ENCODE results near the gene SNAP29.

Gene SNAP29

DNA sequence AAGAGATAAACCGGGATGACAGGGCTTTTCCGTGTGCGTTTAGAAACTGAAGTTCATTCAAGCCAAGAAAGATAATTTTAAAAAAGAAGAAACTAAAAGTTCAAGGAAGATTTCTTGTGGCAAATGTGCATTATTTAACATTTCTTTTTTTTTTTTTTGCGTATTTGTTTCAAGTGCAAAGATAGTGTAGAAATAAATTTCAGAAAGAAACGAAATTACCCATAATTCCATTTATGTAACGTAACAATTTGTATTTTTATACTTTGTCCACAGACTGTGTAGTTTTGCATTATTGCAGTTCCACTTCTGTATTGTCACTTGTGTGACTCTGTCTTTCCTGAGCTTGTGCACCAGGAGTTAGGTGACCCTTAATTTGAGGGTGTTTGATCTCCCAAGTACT is 24.0 kb downstream of the SNAP29 start:
- H3K18ac ChIP-seq (ENCODE audit: low read depth in 1 of 2, low read length in 2 of 2) = no peak overlapping the region
- H3K9ac ChIP-seq (ENCODE audit: low read length) = no peak overlapping the region
- no peaks in the 10 kb centered on the region for H3K27me3 ChIP-seq (ENCODE audit: control insufficient read depth in 1 of 2, insufficient read depth in 1 of 2, low read length in 2 of 2)
- H3K36me3 ChIP-seq (ENCODE audit: control insufficient read depth in 1 of 2, insufficient read depth in 2 of 2, low read depth in 1 of 2, low read length in 2 of 2) = peaks cover 33 to 47% of the 10 kb centered on the region in 2 experiments
- H3K4me3 ChIP-seq (ENCODE audit: insufficient read depth in 1 of 2, low read depth in 1 of 2, low read length in 2 of 2) = no peak overlapping the region
- H3K9me3 ChIP-seq (ENCODE audit: control insufficient read depth, low read length) = no peaks in the 10 kb centered on the region
- H3K27ac ChIP-seq (ENCODE audit: low read length, poor library complexity, severe bottlenecking) = no peak overlapping the region
- H4K8ac ChIP-seq (ENCODE audit: low read length) = no peak overlapping the region
- H3K4me2 ChIP-seq (ENCODE audit: low read length, poor library complexity, severe bottlenecking) = no peak overlapping the region
- peaks cover 5% of the 10 kb centered on the region for H3K79me1 ChIP-seq (replicated peaks; ENCODE audit: low read length, poor library complexity, severe bottlenecking)
- H3K14ac ChIP-seq (ENCODE audit: low read length in 2 of 2) = no peak overlapping the region
- H2BK120ac ChIP-seq (ENCODE audit: low read depth, low read length) = no peak overlapping the region
- DNase-seq = no peak
- no peak overlapping the region for H2AFZ ChIP-seq (ENCODE audit: low read depth, low read length)
- H3K23ac ChIP-seq (ENCODE audit: low read length in 2 of 2) = no peak overlapping the region
- H3K4ac ChIP-seq (ENCODE audit: low read depth in 1 of 2, low read length in 2 of 2) = no peak overlapping the region
- no peak overlapping the region for H2BK12ac ChIP-seq (ENCODE audit: low read length in 2 of 2)
- WGBS = 92% methylated on average over 3 of the region's 6 CpGs
- H2BK5ac ChIP-seq (ENCODE audit: low read depth, low read length, poor library complexity, severe bottlenecking) = no peak overlapping the region
- no peak overlapping the region for H4K91ac ChIP-seq (ENCODE audit: low read length)
- no peak overlapping the region for H2AK5ac ChIP-seq (ENCODE audit: low read length, severe bottlenecking)
- no peak overlapping the region for H2BK15ac ChIP-seq (ENCODE audit: low read depth, poor library complexity, severe bottlenecking)
- peaks cover 6% of the 10 kb centered on the region for H3K4me1 ChIP-seq (ENCODE audit: control insufficient read depth, insufficient read depth, low read depth, low read length)

- H3K9ac ChIP-seq (ENCODE audit: low read length) = no peak overlapping the region
- H2BK120ac ChIP-seq (ENCODE audit: low read depth, low read length) = no peak overlapping the region
- H3K18ac ChIP-seq (ENCODE audit: low read depth in 1 of 2, low read length in 2 of 2) = no peak overlapping the region
- H3K4me1 ChIP-seq (ENCODE audit: control insufficient read depth, insufficient read depth, low read depth, low read length) = peaks cover 6% of the 10 kb centered on the region
- H2BK5ac ChIP-seq (ENCODE audit: low read depth, low read length, poor library complexity, severe bottlenecking) = no peak overlapping the region
- no peak overlapping the region for H3K14ac ChIP-seq (ENCODE audit: low read length in 2 of 2)
- WGBS = 83% methylated on average over 4 of the region's 4 CpGs
- no peak overlapping the region for H4K91ac ChIP-seq (ENCODE audit: low read length)
- H2AK5ac ChIP-seq (ENCODE audit: low read length, severe bottlenecking) = no peak overlapping the region
- no peaks in the 10 kb centered on the region for H3K9me3 ChIP-seq (ENCODE audit: control insufficient read depth, low read length)
- no peak overlapping the region for H2BK15ac ChIP-seq (ENCODE audit: low read depth, poor library complexity, severe bottlenecking)
- no peak overlapping the region for H2AFZ ChIP-seq (ENCODE audit: low read depth, low read length)
- no peak overlapping the region for H3K23ac ChIP-seq (ENCODE audit: low read length in 2 of 2)
- H3K79me1 ChIP-seq (replicated peaks; ENCODE audit: low read length, poor library complexity, severe bottlenecking) = peaks cover 4% of the 10 kb centered on the region
- peak; percentile 34 for DNase-seq
- H3K27me3 ChIP-seq (ENCODE audit: control insufficient read depth in 1 of 2, insufficient read depth in 1 of 2, low read length in 2 of 2) = no peaks in the 10 kb centered on the region
- no peak overlapping the region for H3K4me3 ChIP-seq (ENCODE audit: insufficient read depth in 1 of 2, low read depth in 1 of 2, low read length in 2 of 2)
- no peak overlapping the region for H2BK12ac ChIP-seq (ENCODE audit: low read length in 2 of 2)
- H3K27ac ChIP-seq (ENCODE audit: low read length, poor library complexity, severe bottlenecking) = no peak overlapping the region
- no peak overlapping the region for H3K4me2 ChIP-seq (ENCODE audit: low read length, poor library complexity, severe bottlenecking)
- H3K4ac ChIP-seq (ENCODE audit: low read depth in 1 of 2, low read length in 2 of 2) = no peak overlapping the region
- H3K36me3 ChIP-seq (ENCODE audit: control insufficient read depth in 1 of 2, insufficient read depth in 2 of 2, low read depth in 1 of 2, low read length in 2 of 2) = peaks cover 40 to 63% of the 10 kb centered on the region in 2 experiments
- H4K8ac ChIP-seq (ENCODE audit: low read length) = no peak overlapping the region
These were observed 25.6 kb downstream of the SNAP29 start for GRCh38 chr22:20884454-20884853.

GRCh38 chr22:20885017-20885556 is 26.3 kb downstream of the SNAP29 start:
- Histone ChIP-seq H2BK5ac (ENCODE audit: low read depth, low read length, poor library complexity, severe bottlenecking) (no peak overlapping the region), H3K79me1 (replicated peaks; ENCODE audit: low read length, poor library complexity, severe bottlenecking) (peaks cover 4% of the 10 kb centered on the region), H2AK5ac (ENCODE audit: low read length, severe bottlenecking) (no peak overlapping the region), H3K4me2 (ENCODE audit: low read length, poor library complexity, severe bottlenecking) (no peak overlapping the region), H4K8ac (ENCODE audit: low read length) (no peak overlapping the region), H3K14ac (ENCODE audit: low read length in 2 of 2) (no peak overlapping the region), H3K27ac (ENCODE audit: low read length, poor library complexity, severe bottlenecking) (no peak overlapping the region), H3K36me3 (ENCODE audit: control insufficient read depth in 1 of 2, insufficient read depth in 2 of 2, low read depth in 1 of 2, low read length in 2 of 2) (peaks cover 40 to 69% of the 10 kb centered on the region in 2 experiments), H3K4ac (ENCODE audit: low read depth in 1 of 2, low read length in 2 of 2) (no peak overlapping the region), H3K9me3 (ENCODE audit: control insufficient read depth, low read length) (no peaks in the 10 kb centered on the region), H3K27me3 (ENCODE audit: control insufficient read depth in 1 of 2, insufficient read depth in 1 of 2, low read length in 2 of 2) (no peaks in the 10 kb centered on the region), H3K4me3 (ENCODE audit: insufficient read depth in 1 of 2, low read depth in 1 of 2, low read length in 2 of 2) (no peak overlapping the region), H2BK120ac (ENCODE audit: low read depth, low read length) (no peak overlapping the region), H3K18ac (ENCODE audit: low read depth in 1 of 2, low read length in 2 of 2) (no peak overlapping the region), H2BK12ac (ENCODE audit: low read length in 2 of 2) (no peak overlapping the region), H3K23ac (ENCODE audit: low read length in 2 of 2) (no peak overlapping the region), H3K9ac (ENCODE audit: low read length) (no peak overlapping the region), H4K91ac (ENCODE audit: low read length) (no peak overlapping the region), H2BK15ac (ENCODE audit: low read depth, poor library complexity, severe bottlenecking) (no peak overlapping the region), H2AFZ (ENCODE audit: low read depth, low read length) (no peak overlapping the region), H3K4me1 (ENCODE audit: control insufficient read depth, insufficient read depth, low read depth, low read length) (peaks cover 6% of the 10 kb centered on the region)
- DNase-seq = no peak
- WGBS = 85% methylated on average over 8 of the region's 8 CpGs

DNA sequence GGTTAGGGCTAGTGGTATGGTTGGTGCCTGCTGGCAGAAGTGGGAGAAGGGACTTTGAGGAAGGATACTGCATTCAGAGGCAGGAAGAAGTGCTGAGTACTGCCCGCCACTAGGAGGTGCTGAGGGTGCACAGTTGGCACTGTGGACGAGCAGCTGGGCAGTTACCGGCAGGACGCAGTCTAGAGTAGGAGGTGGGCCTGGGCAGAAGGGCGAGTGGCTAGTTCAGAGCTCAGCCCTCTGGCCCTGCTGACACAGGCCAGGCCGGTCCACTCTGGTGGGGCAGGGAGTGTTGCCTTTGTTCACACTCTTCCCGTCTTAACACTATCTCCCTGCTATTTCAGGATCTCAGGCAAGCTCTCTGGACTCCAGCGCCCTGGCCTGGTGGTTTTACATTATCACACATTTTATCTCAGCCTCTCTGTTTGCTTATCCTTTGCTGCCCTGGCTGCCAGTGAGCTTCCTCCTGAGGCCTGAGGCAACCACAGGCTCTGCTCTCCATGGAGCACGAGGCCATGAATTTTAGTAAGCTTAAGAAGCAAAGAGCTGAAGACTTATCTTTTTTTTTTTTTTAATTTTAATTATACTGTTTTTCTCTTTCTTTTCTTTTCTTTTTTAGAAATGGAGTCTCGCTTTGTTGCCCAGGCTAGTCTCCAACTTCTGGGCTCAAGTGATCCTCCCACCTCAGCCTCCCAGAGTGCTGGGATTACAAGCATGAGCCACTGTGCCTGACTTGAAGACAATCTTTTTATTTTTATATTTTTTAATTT is 26.9 kb downstream of the SNAP29 start:
- Histone ChIP-seq H3K36me3 (ENCODE audit: control insufficient read depth in 1 of 2, insufficient read depth in 2 of 2, low read depth in 1 of 2, low read length in 2 of 2) (peaks cover 40 to 68% of the 10 kb centered on the region in 2 experiments), H3K4me2 (ENCODE audit: low read length, poor library complexity, severe bottlenecking) (no peak overlapping the region), H3K9me3 (ENCODE audit: control insufficient read depth, low read length) (no peaks in the 10 kb centered on the region), H3K4ac (ENCODE audit: low read depth in 1 of 2, low read length in 2 of 2) (peak overlapping the region in 1 of 2 experiments; percentile 4), H3K4me3 (ENCODE audit: insufficient read depth in 1 of 2, low read depth in 1 of 2, low read length in 2 of 2) (no peak overlapping the region), H3K18ac (ENCODE audit: low read depth in 1 of 2, low read length in 2 of 2) (peak overlapping the region in 1 of 2 experiments; percentile 28), H4K8ac (ENCODE audit: low read length) (peak overlapping the region; percentile 78), H3K4me1 (ENCODE audit: control insufficient read depth, insufficient read depth, low read depth, low read length) (peaks cover 6% of the 10 kb centered on the region), H2BK120ac (ENCODE audit: low read depth, low read length) (no peak overlapping the region), H2AFZ (ENCODE audit: low read depth, low read length) (peak overlapping the region; percentile 66), H2BK5ac (ENCODE audit: low read depth, low read length, poor library complexity, severe bottlenecking) (no peak overlapping the region), H2AK5ac (ENCODE audit: low read length, severe bottlenecking) (no peak overlapping the region), H3K27me3 (ENCODE audit: control insufficient read depth in 1 of 2, insufficient read depth in 1 of 2, low read length in 2 of 2) (no peaks in the 10 kb centered on the region), H3K14ac (ENCODE audit: low read length in 2 of 2) (peak overlapping the region in 1 of 2 experiments; percentile 26), H4K91ac (ENCODE audit: low read length) (peak overlapping the region; percentile 70), H2BK15ac (ENCODE audit: low read depth, poor library complexity, severe bottlenecking) (no peak overlapping the region), H2BK12ac (ENCODE audit: low read length in 2 of 2) (peak overlapping the region in 1 of 2 experiments; percentile 96), H3K27ac (ENCODE audit: low read length, poor library complexity, severe bottlenecking) (peak overlapping the region; percentile 24), H3K23ac (ENCODE audit: low read length in 2 of 2) (no peak overlapping the region), H3K9ac (ENCODE audit: low read length) (peak overlapping the region; percentile 42), H3K79me1 (replicated peaks; ENCODE audit: low read length, poor library complexity, severe bottlenecking) (peaks cover 4% of the 10 kb centered on the region)
- whole genome bisulfite sequencing = 20% methylated on average over 10 of the region's 10 CpGs
- DNase-seq = peak; percentile 89
